Kidney (tissue), 14 donors: Measurements from ENCODE around the gene CMTM7. TPM values are rescaled to one million over a fixed set of nuclear protein-coding genes. Genes with fewer than 3 reads are reported as not detected.

ENCODE experiments used
- DNase-seq, 5 donors: peaks; one replicate each; pipeline ENCODE4 v3.0.0-alpha.2; 2013 to 2020
- FAIRE-seq: peaks from 2 replicates; lab custom pipeline; 2012; peaks lifted over from hg19 to GRCh38; lab: Jason Lieb, UNC
- H3K27ac ChIP-seq, 2 donors: one replicate each; pipeline ENCODE4 v1.7.0; 2013; ENCODE audit warnings: low read depth in 2 of 2, low read length in 2 of 2, inconsistent platforms in 1 of 2
- H3K27me3 ChIP-seq: one replicate; pipeline ENCODE4 v1.7.1; 2013; ENCODE audit warnings: low read length, inconsistent platforms; ENCODE audit not compliant: control insufficient read depth, insufficient read depth
- H3K36me3 ChIP-seq, 3 donors: one replicate each; pipeline versions ENCODE4 v1.7.0 to v1.7.1; 2013; ENCODE audit warnings: low read length in 3 of 3, control low read depth in 1 of 3, inconsistent platforms in 1 of 3; ENCODE audit not compliant: insufficient read depth in 3 of 3, control insufficient read depth in 2 of 3
- H3K4me1 ChIP-seq, 3 donors: one replicate each; pipeline versions ENCODE4 v1.7.0 to v1.7.1; 2013; ENCODE audit warnings: low read length in 3 of 3, inconsistent platforms in 1 of 3, low read depth in 1 of 3; ENCODE audit not compliant: control insufficient read depth in 2 of 3, insufficient read depth in 2 of 3
- H3K4me3 ChIP-seq, 3 donors: one replicate each; pipeline versions ENCODE4 v1.7.0 to v1.8.1; 2013; ENCODE audit warnings: low read length in 3 of 3, control low read depth in 1 of 3, inconsistent platforms in 1 of 3
- H3K9ac ChIP-seq, 3 donors: one replicate each; pipeline versions ENCODE4 v1.7.0 to v1.7.1; 2013; ENCODE audit warnings: low read length in 3 of 3, control low read depth in 1 of 3, inconsistent platforms in 1 of 3
- H3K9me3 ChIP-seq, 3 donors: one replicate each; pipeline versions ENCODE4 v1.7.0 to v1.7.1; 2013; ENCODE audit warnings: low read length in 3 of 3, control low read depth in 1 of 3, inconsistent platforms in 1 of 3; ENCODE audit not compliant: control insufficient read depth in 2 of 3, insufficient read depth in 1 of 3
- intact Hi-C: fragments of 100-400 bp; cut with DNase I; formaldehyde crosslinking; loops from one replicate; pipeline ENCODE4 v1.11.1; 2022
- polyA plus RNA-seq: library from polyadenylated mRNA; stranded (reverse); fragments of 350-450 nt; fragmentation: Illumina TruSeq; extraction: RNeasy Lipid Tissue Mini Kit (QIAGEN cat#74804); gene quantifications from one replicate; pipeline ENCODE4 v1.2.3, GENCODE V29; 2014; ENCODE audit warnings: low read depth, low replicate concordance; ENCODE audit not compliant: insufficient read depth
- total RNA-seq: library from RNA; stranded (reverse); fragmentation: NEBNext Ultra II Directional; extraction: Animal tissue kit (Norgen Biotek cat#: 25700); gene quantifications from one replicate; pipeline ENCODE4 v1.2.1, GENCODE V29; 2021
- TF ChIP-seq, protein P1 (sequence below): IDR thresholded peaks from 3 replicates; pipeline ENCODE4 v1.5.1; 2012; ENCODE audit warnings: mild to moderate bottlenecking, moderate library complexity, borderline replicate concordance; ENCODE audit not compliant: insufficient read depth; ENCODE audit errors: extremely low read depth
- donor health status: control.
- donor health status: control.
- donor health status: control.
- donor health status: control.
- donor health status: control.
- donor health status: DM: yes; HTN: yes; CAD: no.
- donor health status: Normal renal cell carcinoma (clear cell type).

CMTM7 gene
- total and polyA plus RNA-seq, 2 donors from 2014 or later = 26.0 to 38.2 TPM

GRCh38 chr3:32374788-32375595 lies 16.7 kb upstream of the CMTM7 start:
- Histone ChIP-seq H3K4me1 (no peaks in the 10 kb centered on the region), H3K4me3 (no peak overlapping the region), H3K9ac (no peak overlapping the region), H3K36me3 (no peaks in the 10 kb centered on the region), H3K27ac (no peak overlapping the region), H3K27me3 (no peaks in the 10 kb centered on the region), H3K9me3 (no peaks in the 10 kb centered on the region)
- FAIRE-seq = peak; percentile 68
- TF ChIP-seq, protein P1, sequence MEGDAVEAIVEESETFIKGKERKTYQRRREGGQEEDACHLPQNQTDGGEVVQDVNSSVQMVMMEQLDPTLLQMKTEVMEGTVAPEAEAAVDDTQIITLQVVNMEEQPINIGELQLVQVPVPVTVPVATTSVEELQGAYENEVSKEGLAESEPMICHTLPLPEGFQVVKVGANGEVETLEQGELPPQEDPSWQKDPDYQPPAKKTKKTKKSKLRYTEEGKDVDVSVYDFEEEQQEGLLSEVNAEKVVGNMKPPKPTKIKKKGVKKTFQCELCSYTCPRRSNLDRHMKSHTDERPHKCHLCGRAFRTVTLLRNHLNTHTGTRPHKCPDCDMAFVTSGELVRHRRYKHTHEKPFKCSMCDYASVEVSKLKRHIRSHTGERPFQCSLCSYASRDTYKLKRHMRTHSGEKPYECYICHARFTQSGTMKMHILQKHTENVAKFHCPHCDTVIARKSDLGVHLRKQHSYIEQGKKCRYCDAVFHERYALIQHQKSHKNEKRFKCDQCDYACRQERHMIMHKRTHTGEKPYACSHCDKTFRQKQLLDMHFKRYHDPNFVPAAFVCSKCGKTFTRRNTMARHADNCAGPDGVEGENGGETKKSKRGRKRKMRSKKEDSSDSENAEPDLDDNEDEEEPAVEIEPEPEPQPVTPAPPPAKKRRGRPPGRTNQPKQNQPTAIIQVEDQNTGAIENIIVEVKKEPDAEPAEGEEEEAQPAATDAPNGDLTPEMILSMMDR = peak; percentile 46
- intact Hi-C loops = no loop called here
- DNase-seq = peak in 4 of 5 donors; percentile 78 to 91 (median 86)

GRCh38 chr3:32375596-32375930 lies 16.1 kb upstream of the CMTM7 start:
- FAIRE-seq = no peak
- intact Hi-C loops = no loop called here

GRCh38 chr3:32376115-32376514 lies 15.5 kb upstream of the CMTM7 start:
- intact Hi-C loops = no loop called here
- H3K9me3 ChIP-seq = no peaks in the 10 kb centered on the region
- H3K27ac ChIP-seq = no peak overlapping the region
- no peaks in the 10 kb centered on the region for H3K4me1 ChIP-seq
- H3K27me3 ChIP-seq = no peaks in the 10 kb centered on the region
- no peak overlapping the region for H3K9ac ChIP-seq
- no peak for FAIRE-seq
- DNase-seq = no peak
- TF ChIP-seq, protein P1 = no peak
- no peaks in the 10 kb centered on the region for H3K36me3 ChIP-seq
- no peak overlapping the region for H3K4me3 ChIP-seq

More at GRCh38 chr3:32375596-32375930, 16.1 kb upstream of the CMTM7 start:
- Histone ChIP-seq H3K4me3 (no peak overlapping the region), H3K27ac (no peak overlapping the region), H3K27me3 (no peaks in the 10 kb centered on the region), H3K9ac (no peak overlapping the region), H3K9me3 (no peaks in the 10 kb centered on the region), H3K36me3 (no peaks in the 10 kb centered on the region), H3K4me1 (no peaks in the 10 kb centered on the region)
- TF ChIP-seq, protein P1 = no peak
- DNase-seq = no peak
